ENCODE measurements around the gene SLC16A14. TPM values are rescaled to one million over a fixed set of nuclear protein-coding genes. Genes with fewer than 3 reads are reported as not detected.

The SLC16A14 gene
- total RNA-seq, 1 donor from 2014 or later = 2.2 TPM

GRCh38 chr2:230050136-230050535, 18.6 kb downstream of the SLC16A14 start:
- TF ChIP-seq CTCF (IDR thresholded peaks at IDR 0.05) = no peak
- ATAC-seq (no peak), DNase-seq (no peak)
- intact Hi-C loops (cut with DNase I) = no loop called here
- H3K4me1 ChIP-seq = no peaks in the 10 kb centered on the region
- no peaks in the 10 kb centered on the region for H3K27me3 ChIP-seq (ENCODE audit: low read depth)
- no peaks in the 10 kb centered on the region for H3K36me3 ChIP-seq
- H3K27ac ChIP-seq = no peak overlapping the region
- H3K4me3 ChIP-seq = no peak overlapping the region
- H3K9me3 ChIP-seq = no peaks in the 10 kb centered on the region

GRCh38 chr2:230048010-230048671, 20.6 kb downstream of the SLC16A14 start:
- H3K27me3 ChIP-seq (ENCODE audit: low read depth) = no peaks in the 10 kb centered on the region
- TF ChIP-seq CTCF (IDR thresholded peaks at IDR 0.05) = no peak
- H3K9me3 ChIP-seq = no peaks in the 10 kb centered on the region
- no peak overlapping the region for H3K4me3 ChIP-seq
- ATAC-seq = no peak
- no peaks in the 10 kb centered on the region for H3K4me1 ChIP-seq
- intact Hi-C loops (cut with DNase I) = no loop called here
- no peak overlapping the region for H3K27ac ChIP-seq
- DNase-seq = no peak
- H3K36me3 ChIP-seq = no peaks in the 10 kb centered on the region

GRCh38 chr2:230046491-230046890, 22.2 kb downstream of the SLC16A14 start:
- no peak for ATAC-seq
- Histone ChIP-seq H3K9me3 (no peaks in the 10 kb centered on the region), H3K27me3 (ENCODE audit: low read depth) (no peaks in the 10 kb centered on the region), H3K4me1 (no peaks in the 10 kb centered on the region), H3K27ac (no peak overlapping the region), H3K36me3 (no peaks in the 10 kb centered on the region), H3K4me3 (no peak overlapping the region)
- intact Hi-C loops (cut with DNase I) = no loop called here
- DNase-seq = no peak
- TF ChIP-seq CTCF (IDR thresholded peaks at IDR 0.05) = no peak

- Histone ChIP-seq H3K36me3 (no peaks in the 10 kb centered on the region), H3K27me3 (ENCODE audit: low read depth) (no peaks in the 10 kb centered on the region), H3K4me1 (no peaks in the 10 kb centered on the region), H3K27ac (no peak overlapping the region), H3K4me3 (no peak overlapping the region), H3K9me3 (no peaks in the 10 kb centered on the region)
- DNase-seq (no peak), ATAC-seq (no peak)
- TF ChIP-seq CTCF (IDR thresholded peaks at IDR 0.05) = no peak
- intact Hi-C loops (cut with DNase I) = no loop called here
Observed at GRCh38 chr2:230043461-230043860, 25.3 kb downstream of the SLC16A14 start.

GRCh38 chr2:230043025-230043424, 25.7 kb downstream of the SLC16A14 start:
- H3K4me3 ChIP-seq = no peak overlapping the region
- DNase-seq (no peak), ATAC-seq (no peak)
- no peak for TF ChIP-seq CTCF (IDR thresholded peaks at IDR 0.05)
- no peaks in the 10 kb centered on the region for H3K27me3 ChIP-seq (ENCODE audit: low read depth)
- intact Hi-C loops (cut with DNase I) = no loop called here
- no peaks in the 10 kb centered on the region for H3K36me3 ChIP-seq
- no peaks in the 10 kb centered on the region for H3K4me1 ChIP-seq
- no peak overlapping the region for H3K27ac ChIP-seq
- no peaks in the 10 kb centered on the region for H3K9me3 ChIP-seq
